ENCODE results near the gene SLC43A2. TPM values are rescaled to one million over a fixed set of nuclear protein-coding genes. Genes with fewer than 3 reads are reported as not detected.

Gene SLC43A2
- total and polyA plus RNA-seq, 2 of the 13 experiments (the other 11 are each of a cell fraction or from before 2014, with no cell fraction given), result 7.3 to 20.0 TPM

DNA sequence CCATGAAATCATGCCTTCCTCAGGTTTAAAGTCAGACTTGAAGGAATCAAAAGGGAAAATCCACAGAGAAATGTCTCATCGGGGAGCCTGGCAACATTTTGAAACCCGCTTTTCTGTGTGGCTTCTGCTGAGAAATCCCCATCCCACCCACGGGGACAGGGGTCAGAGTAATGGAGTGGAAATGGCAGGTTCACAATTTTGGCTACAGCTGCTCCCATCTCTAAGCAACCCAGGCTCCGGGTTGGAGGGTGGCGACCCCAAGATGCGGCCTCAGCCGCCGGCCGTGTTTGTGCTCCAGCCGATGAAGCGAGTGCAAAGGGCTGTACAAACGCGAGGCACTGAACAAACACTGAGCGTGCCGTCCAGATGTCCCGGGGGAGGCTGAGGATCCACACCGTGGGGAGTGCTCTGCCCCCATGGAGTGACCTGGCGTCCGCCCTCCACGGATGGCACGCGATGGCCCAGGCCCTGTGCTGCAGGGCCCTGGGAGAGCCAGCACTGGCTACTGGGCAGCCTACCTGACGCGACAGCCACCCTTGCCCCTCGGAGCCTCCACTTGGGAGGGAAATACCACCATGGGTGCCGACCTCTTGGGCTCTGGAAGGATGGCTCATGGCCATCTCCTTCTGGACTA, 22.2 kb downstream of the SLC43A2 start (continued):
- TF ChIP-seq, protein P1, sequence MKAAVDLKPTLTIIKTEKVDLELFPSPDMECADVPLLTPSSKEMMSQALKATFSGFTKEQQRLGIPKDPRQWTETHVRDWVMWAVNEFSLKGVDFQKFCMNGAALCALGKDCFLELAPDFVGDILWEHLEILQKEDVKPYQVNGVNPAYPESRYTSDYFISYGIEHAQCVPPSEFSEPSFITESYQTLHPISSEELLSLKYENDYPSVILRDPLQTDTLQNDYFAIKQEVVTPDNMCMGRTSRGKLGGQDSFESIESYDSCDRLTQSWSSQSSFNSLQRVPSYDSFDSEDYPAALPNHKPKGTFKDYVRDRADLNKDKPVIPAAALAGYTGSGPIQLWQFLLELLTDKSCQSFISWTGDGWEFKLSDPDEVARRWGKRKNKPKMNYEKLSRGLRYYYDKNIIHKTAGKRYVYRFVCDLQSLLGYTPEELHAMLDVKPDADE (CRISPR knock-in tag; IDR thresholded peaks at IDR 0.05), result no peak
- no peak for TF ChIP-seq ZNF547 (CRISPR knock-in tag; IDR thresholded peaks at IDR 0.05)
- peak; percentile 63; the same call in 1 of the 2 replicates for TF ChIP-seq ZNF543 (CRISPR knock-in tag; IDR thresholded peaks at IDR 0.05)
- TF ChIP-seq ZNF136 (CRISPR knock-in tag; IDR thresholded peaks at IDR 0.05; ENCODE audit: low read depth), result no peak
- TF ChIP-seq NAIF1 (CRISPR knock-in tag; IDR thresholded peaks at IDR 0.05; ENCODE audit: borderline replicate concordance), result no peak
- TF ChIP-seq ARNTL (CRISPR knock-in tag; IDR thresholded peaks at IDR 0.05), result peak; percentile 24; the same call in 1 of the 2 replicates
- TF ChIP-seq KLF9 (CRISPR knock-in tag; IDR thresholded peaks at IDR 0.05; ENCODE audit: low read depth), result no peak
- TF ChIP-seq U2AF1 (optimal IDR thresholded peaks at IDR 0.05; ENCODE audit: low read depth, low read length), result no peak
- no peak for TF ChIP-seq ZNF383 (CRISPR knock-in tag; IDR thresholded peaks at IDR 0.05; ENCODE audit: borderline replicate concordance)
- TF ChIP-seq ZNF264 (CRISPR knock-in tag; IDR thresholded peaks at IDR 0.05), result no peak
- TF ChIP-seq, protein P2, sequence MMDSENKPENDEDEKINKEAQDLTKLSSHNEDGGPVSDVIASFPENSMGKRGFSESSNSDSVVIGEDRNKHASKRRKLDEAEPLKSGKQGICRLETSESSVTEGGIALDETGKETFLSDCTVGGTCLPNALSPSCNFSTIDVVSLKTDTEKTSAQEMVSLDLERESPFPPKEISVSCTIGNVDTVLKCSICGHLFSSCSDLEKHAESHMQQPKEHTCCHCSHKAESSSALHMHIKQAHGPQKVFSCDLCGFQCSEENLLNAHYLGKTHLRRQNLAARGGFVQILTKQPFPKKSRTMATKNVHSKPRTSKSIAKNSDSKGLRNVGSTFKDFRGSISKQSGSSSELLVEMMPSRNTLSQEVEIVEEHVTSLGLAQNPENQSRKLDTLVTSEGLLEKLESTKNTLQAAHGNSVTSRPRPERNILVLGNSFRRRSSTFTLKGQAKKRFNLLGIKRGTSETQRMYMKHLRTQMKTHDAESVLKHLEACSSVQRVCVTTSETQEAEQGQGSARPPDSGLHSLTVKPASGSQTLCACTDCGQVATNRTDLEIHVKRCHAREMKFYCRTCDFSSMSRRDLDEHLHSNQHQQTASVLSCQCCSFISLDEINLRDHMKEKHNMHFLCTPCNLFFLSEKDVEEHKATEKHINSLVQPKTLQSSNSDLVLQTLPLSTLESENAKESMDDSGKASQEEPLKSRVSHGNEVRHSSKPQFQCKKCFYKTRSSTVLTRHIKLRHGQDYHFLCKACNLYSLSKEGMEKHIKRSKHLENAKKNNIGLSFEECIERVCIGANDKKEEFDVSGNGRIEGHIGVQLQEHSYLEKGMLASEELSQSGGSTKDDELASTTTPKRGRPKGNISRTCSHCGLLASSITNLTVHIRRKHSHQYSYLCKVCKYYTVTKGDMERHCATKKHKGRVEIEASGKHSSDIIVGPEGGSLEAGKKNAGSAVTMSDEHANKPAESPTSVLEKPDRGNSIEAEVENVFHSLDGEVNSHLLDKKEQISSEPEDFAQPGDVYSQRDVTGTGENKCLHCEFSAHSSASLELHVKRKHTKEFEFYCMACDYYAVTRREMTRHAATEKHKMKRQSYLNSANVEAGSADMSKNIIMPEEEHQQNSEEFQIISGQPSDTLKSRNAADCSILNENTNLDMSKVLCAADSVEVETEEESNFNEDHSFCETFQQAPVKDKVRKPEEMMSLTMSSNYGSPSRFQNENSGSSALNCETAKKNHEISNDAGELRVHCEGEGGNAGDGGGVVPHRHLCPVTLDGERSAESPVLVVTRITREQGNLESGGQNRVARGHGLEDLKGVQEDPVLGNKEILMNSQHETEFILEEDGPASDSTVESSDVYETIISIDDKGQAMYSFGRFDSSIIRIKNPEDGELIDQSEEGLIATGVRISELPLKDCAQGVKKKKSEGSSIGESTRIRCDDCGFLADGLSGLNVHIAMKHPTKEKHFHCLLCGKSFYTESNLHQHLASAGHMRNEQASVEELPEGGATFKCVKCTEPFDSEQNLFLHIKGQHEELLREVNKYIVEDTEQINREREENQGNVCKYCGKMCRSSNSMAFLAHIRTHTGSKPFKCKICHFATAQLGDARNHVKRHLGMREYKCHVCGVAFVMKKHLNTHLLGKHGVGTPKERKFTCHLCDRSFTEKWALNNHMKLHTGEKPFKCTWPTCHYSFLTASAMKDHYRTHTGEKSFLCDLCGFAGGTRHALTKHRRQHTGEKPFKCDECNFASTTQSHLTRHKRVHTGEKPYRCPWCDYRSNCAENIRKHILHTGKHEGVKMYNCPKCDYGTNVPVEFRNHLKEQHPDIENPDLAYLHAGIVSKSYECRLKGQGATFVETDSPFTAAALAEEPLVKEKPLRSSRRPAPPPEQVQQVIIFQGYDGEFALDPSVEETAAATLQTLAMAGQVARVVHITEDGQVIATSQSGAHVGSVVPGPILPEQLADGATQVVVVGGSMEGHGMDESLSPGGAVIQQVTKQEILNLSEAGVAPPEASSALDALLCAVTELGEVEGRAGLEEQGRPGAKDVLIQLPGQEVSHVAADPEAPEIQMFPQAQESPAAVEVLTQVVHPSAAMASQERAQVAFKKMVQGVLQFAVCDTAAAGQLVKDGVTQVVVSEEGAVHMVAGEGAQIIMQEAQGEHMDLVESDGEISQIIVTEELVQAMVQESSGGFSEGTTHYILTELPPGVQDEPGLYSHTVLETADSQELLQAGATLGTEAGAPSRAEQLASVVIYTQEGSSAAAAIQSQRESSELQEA (CRISPR knock-in tag; IDR thresholded peaks at IDR 0.05; ENCODE audit: not compliant biosample characterization), result no peak
- TF ChIP-seq SNAPC2 (CRISPR knock-in tag; IDR thresholded peaks at IDR 0.05), result no peak
- TF ChIP-seq ZNF569 (CRISPR knock-in tag; IDR thresholded peaks at IDR 0.05; ENCODE audit: borderline replicate concordance), result no peak
- TF ChIP-seq, protein P3, sequence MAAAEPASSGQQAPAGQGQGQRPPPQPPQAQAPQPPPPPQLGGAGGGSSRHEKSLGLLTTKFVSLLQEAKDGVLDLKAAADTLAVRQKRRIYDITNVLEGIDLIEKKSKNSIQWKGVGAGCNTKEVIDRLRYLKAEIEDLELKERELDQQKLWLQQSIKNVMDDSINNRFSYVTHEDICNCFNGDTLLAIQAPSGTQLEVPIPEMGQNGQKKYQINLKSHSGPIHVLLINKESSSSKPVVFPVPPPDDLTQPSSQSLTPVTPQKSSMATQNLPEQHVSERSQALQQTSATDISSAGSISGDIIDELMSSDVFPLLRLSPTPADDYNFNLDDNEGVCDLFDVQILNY (CRISPR knock-in tag; conservative IDR thresholded peaks at IDR 0.05), result no peak
- TF ChIP-seq HNRNPLL (IDR thresholded peaks at IDR 0.05; ENCODE audit: low read depth, low read length, poor library complexity, severe bottlenecking), result no peak
- TF ChIP-seq TGIF2 (CRISPR knock-in tag; IDR thresholded peaks at IDR 0.05), result no peak
- no peak for TF ChIP-seq ZNF577 (CRISPR knock-in tag; IDR thresholded peaks at IDR 0.05; ENCODE audit: borderline replicate concordance, low read depth)
- no peak for TF ChIP-seq NFE2L2 (IDR thresholded peaks at IDR 0.05; ENCODE audit: low read length)
- TF ChIP-seq DNMT1 (CRISPR knock-in tag; IDR thresholded peaks at IDR 0.05), result no peak
- no peak for TF ChIP-seq REL (CRISPR knock-in tag; conservative IDR thresholded peaks at IDR 0.05)

All from HepG2 (cell line).